Esophagus squamous epithelium (tissue), 4 donors: ENCODE measurements around the gene SEPHS2.

Experiments used
- CTCF ChIP-seq, 6 experiments: fragments of 450-650 bp in 4 of 6; fragments of 200-600 bp in 2 of 6; sonication (generic) in 2 of 6; IDR thresholded peaks; one replicate each; pipeline ENCODE4 v1.5.1; 2016 to 2019; ENCODE audit warnings: antibody characterized with exemption in 6 of 6, mild to moderate bottlenecking in 4 of 6, moderate library complexity in 4 of 6
- POLR2A ChIP-seq, 4 donors: fragments of 450-650 bp; IDR thresholded peaks; one replicate each; pipeline ENCODE4 v1.6.1; 2017; ENCODE audit warnings: antibody characterized with exemption in 4 of 4, mild to moderate bottlenecking in 4 of 4, moderate library complexity in 3 of 4

GRCh38 chr16:30445149-30445407 lies 596 bp downstream of the SEPHS2 start:
- TF ChIP-seq POLR2A (IDR thresholded peaks at IDR 0.05) (no peak), CTCF (IDR thresholded peaks at IDR 0.05) (no peak)
